Measurements from ENCODE around the gene SPACA7. TPM values are rescaled to one million over a fixed set of nuclear protein-coding genes. Genes with fewer than 3 reads are reported as not detected.

Gene SPACA7
- total RNA-seq, 1 experiment from 2014 or later, result not detected

DNA sequence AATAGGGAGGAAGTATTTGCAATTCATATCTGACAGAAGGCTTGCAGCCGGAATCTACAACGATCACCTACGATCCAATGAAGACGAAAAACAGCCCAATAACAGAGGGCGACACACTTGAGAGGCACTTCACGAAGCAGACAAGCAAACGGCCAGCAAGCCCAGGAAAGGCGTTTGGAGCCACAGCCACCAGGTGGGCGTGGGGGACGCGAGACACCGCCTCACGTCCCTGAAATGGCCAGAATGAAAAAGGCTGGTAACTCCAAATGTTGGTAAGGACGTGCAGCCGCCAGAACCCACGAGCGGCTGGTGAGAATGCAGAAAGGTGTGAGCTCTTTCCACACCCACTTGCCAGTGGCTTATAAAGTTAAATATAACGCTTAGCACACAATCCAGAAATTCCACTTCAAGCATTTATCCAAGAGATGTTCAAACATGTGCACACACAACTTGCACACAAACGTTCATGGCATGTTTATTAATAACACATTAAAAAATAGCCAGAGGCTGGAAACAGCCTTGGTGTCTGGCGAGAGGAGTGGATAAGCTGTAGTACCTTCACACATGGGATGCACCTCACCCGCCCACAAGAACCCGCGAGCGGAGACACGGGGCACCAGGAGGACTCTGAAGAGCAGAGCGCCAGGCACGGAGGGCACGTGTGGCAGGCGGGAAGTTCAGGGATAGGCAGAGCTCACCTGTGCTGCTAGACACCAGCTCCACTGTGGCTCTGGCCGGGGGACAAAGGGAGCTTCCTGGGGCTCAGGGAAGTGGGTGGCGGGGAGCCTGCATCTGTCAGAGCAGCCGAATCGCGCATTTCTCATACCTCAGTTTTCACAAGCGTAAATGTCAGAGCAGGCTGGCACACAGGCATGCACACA, 89.3 kb downstream of the SPACA7 start:
- no peak for DNase-seq (ENCODE audit: low read depth)

DNA sequence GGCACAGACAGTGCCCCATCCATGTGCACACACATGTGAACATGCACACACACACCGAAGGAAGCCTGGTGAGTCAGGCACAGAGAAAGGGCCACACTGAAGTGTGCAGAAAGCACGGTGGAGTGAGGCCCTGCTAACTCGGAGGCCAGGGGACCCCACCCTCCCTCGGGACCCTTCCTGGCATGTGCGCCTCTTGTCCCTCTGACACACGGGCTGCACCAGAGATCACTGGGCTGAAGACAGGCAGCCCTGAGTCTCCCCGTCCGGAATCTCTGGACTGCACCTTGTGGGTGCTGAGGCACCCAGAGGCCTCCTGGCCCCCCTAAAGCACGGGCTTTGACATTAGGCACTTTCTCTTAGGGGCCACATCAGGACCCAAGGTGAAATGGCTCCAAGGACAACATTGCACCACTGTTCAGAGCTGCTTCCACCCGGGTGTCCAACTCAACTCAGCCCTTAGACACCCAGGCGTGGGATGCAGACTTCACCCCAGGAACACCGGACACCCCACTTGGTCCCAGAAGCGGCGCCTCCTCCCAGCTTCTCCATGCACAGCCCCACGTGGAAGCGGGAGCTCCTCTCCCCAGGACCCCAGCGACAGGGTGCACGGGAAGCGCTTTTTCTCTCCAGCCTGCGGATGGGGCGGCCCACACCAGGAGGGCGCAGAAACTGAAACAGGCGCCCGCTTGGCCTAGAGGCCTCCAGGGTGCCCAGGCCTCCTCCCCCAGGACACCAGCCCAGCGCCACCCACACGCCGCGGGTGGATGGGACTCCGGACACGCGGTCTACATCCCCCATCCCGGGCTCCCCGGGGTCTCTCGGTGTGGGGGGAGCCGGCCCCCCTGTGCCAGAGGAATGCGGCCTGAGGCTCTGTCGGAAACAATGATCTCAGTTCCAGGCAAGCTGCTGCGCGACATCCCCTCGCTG, 90.2 kb downstream of the SPACA7 start:
- DNase-seq (ENCODE audit: low read depth), result no peak

DNA sequence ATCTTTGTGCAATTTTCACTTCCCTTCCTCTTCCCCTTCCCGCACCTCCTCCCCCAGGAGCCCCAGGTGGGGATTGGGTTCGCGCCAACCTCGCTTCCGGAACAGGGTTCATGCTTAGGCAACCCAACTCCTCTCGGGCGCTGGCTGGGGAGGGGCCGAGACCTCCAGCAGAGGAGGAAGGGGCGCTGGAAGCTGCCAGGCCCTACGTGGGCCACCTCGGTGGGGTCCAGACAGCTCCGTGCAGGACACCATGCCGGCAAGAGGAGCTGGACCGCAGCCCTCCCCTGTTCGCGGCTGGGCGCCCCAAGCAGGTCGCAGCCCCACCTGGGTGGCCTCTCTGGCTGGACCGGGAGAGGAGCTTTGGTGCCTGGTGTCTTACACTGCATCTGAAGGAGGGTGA, 91.1 kb downstream of the SPACA7 start:
- DNase-seq (ENCODE audit: low read depth), result no peak

DNA sequence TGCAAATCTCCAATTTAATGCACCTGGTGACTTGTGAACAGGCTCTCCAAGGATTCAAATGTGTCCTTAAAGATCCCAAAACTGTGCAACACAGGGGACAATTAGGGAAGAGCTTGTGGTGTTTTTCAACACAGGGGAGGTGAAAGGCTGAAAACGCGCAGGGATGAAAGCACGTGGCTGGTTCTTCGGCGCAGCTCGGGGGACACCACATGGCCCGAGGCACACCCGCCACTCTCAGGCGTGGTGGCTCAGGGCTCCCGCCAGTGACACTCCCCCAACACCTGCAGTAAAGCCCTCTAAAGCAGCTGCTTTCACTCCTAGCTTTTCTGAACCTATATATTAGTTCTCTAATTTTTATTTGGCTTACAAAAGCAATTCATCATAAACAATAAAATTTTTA, 91.9 kb downstream of the SPACA7 start:
- no peak for DNase-seq (ENCODE audit: low read depth)

DNA sequence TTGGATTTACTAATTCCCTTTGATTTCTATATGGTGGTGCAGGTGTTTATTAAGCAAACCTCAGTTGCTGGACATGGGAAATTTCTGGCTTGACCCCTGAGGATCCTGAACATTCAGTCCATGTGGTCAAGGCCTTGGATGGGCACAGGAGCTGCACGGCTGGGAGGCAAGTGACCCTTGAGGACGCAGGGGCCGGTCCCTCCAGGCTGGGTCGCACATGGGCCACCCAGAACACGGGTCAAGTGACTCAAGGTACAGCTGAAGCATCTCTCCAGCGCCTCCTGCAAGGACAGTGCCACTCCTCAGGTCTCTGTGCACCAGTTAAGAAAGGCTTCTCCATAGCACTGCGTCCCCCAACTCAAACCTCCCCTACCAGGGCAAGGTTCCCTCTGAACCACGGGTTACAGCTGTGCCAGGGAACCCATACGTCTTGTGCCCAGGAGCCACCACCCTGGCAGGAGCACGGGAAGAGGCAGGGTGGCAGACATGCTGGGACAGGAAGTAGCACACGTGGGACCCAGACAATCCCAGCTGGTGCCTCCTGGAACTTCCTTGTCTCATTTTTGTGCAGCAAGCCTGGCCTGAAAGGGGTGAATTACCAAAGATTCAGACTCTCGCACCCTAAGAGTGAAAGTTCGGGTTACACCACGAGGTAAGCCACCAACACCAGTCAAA, 93.1 kb downstream of the SPACA7 start:
- DNase-seq (ENCODE audit: low read depth), result no peak

DNA sequence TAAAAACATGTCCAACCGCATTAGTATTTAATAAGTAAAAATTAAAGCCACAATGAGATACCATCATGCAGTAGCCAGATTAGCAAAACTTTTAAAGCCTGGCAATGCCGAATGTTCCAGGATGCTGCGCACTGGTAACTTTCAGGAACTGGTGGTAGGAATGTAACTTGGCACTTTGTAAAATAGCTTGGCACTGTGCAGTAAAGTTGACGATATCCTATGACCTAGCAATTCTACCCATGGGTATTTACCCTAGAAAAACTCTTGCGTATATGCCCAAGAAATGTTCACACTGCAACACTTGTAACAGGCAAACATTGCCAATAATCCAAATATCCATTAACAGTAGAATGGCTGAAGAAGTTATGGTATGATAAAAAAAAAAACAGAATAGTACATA, 97.7 kb downstream of the SPACA7 start:
- DNase-seq (ENCODE audit: low read depth), result no peak

DNA sequence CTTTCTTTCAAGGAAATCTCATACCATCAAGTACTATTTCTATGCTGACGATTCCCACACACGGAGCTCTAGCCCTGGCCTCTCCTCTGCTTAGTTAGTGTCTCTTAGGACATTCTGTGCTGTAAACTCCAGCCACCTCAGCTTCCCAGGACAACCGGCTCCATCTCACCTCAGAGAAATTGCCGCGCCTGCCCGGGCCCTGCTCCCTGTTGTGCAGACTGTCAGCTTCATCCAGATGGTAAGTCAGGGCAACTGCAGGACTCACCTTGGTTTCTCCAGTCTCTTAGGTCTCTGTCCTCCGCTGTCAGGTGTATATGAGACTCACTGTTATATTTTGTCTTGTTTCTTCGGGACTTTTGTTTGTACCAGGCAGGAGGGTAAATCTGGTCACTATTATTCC, 98.7 kb downstream of the SPACA7 start:
- DNase-seq (ENCODE audit: low read depth), result no peak

DNA sequence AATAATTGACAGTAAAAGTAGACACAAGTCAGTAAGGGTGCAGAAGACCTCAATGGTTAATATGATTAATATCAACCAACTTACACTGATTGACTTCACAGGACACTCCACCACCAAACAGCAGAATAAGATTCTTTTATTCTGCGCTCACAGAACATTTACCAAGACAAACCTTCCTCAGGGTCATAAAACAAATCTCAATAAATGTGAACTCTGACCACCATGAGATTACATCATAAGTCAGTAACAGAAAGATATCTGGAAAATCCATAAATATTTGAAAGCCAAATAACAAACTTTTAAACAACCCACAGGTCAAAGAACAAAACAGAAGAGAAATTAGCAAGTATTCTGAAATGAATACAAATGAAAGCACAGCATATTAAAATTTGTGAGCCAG, 99.7 kb downstream of the SPACA7 start:
- no peak for DNase-seq (ENCODE audit: low read depth)

DNA sequence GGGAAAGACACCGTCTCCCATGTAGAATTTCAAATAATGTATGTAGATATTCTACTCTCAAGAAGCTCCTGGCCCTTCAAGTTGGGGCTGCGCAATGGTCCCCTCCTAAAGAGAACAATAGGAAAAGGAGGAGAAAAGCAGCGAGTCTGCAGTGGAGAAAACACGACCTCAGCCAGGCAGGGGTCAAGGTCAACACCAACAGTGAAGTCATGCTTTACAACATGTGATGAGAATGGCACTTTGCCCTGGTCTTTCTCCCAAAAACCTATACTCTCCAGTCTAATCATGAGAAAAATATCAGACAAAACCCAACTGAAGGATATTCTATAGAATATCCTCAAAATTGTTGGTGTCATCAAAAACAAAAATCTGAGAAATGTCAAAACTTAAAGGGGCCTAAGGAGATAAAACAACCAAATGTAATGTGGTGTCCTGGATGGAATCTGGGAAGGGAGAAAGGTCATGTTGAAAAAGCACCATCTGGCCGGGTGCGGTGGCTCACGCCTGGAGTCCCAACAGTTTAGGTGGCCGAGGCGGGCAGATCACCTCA, 101.0 kb downstream of the SPACA7 start:
- DNase-seq (ENCODE audit: low read depth), result no peak

DNA sequence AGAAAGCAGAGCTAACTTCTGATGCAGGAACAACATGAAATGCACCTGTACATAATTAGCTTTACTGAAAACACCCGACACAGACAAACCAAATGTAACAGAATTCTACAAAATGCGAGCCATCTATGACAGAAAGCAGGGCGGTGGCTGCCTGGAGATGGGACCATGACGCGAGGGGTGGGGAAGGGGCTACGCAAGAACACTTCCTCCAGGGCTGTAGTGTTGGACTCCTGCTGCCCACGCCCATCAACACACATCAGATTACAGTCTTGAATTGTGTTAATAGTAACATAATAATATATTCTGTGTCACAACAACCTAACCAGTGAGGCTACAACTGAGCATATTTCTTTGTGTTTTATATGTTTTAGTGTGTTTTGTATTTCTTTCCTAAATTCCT, 103.2 kb downstream of the SPACA7 start:
- no peak for DNase-seq (ENCODE audit: low read depth)

DNA sequence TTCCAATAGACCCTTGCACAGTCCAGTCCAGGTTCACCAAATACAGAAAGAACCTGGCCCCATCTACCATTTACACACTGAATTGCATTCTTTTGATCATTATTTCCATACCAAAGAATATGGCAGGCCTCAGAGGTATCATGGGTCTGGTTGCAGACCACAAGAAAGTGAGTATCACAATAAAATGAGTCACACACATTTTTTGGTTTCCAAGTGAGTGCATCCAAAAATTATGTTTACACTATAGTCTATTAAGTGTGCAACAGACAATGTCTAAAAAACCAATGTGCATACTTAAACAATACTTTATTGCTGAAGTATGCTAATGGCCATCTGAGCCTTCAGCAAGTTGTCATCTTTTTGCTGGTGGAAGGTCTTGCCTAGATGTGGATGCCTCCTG, 105.3 kb downstream of the SPACA7 start:
- DNase-seq (ENCODE audit: low read depth), result peak; percentile 66

DNA sequence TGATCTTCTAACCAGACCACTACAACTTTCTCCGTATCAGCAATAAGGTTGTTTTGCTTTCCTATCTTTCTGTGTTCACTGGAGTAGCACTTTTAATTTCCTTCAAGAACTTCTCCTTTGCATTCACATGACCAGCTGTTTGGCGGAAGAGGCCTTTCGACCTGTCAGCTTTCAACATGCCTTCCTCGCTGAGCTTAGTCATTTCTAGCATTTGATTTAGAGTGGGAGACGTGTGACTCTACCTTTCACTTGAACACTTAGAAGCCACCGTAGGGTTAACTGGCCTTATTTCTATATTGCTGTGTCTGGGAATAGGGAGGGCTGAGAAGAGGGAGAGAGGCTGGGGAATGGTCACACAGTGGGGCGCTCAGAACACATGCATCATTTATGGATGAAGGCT, 107.1 kb downstream of the SPACA7 start:
- DNase-seq (ENCODE audit: low read depth), result no peak

Other genes with a start within 250 kb of the SPACA7 start
- 10.6 and 16.3 TPM in 2 replicates for gene TUBGCP3, start 211.8 kb downstream of the SPACA7 start, total RNA-seq (2014; rRNA removed; shearing (Covaris generic))

Data from M059J (cell line).